Endothelial cell of umbilical vein (primary cell): ENCODE results near the gene ERBIN. TPM values are rescaled to one million over a fixed set of nuclear protein-coding genes. Genes with fewer than 3 reads are reported as not detected.

ENCODE experiments used
- BruUV-seq: library from RNA; stranded (reverse); fragments of 400-500 nt; replicated peaks from 2 replicates; lab custom pipeline; 2021; lab: Mats Ljungman, UMichigan
- CTCF ChIA-PET: fragments of 300-600, 350-600 bp; sonication (Branson Sonifier 250); formaldehyde crosslinking; loops from one replicate; lab custom pipeline; 2021; ENCODE audit warnings: antibody characterized with exemption, inconsistent platforms; lab: Charles Lee
- POLR2A ChIA-PET: fragments of 300-600, 350-600 bp; sonication (Branson Sonifier 250); formaldehyde crosslinking; loops from one replicate; lab custom pipeline; 2021; ENCODE audit warnings: antibody characterized with exemption, inconsistent platforms; lab: Charles Lee
- DNase-seq: peaks from one replicate; pipeline ENCODE4 v3.0.0-alpha.2; 2011; ENCODE audit warnings: low read depth, low spot score
- FAIRE-seq: peaks from 2 replicates; lab custom pipeline; 2011; peaks lifted over from hg19 to GRCh38; lab: Jason Lieb, UNC
- H2AFZ ChIP-seq: 2 replicates; pipeline ENCODE4 v1.6.0; 2012; ENCODE audit warnings: low read depth, low read length, control low read depth, inconsistent platforms
- H3K27ac ChIP-seq: 2 replicates; pipeline ENCODE4 v1.5.1; 2011; ENCODE audit warnings: low read depth, mild to moderate bottlenecking, control low read depth, low read length, moderate library complexity; ENCODE audit not compliant: insufficient read depth
- H3K27me3 ChIP-seq, 2 experiments: 2 replicates each; pipeline versions ENCODE4 v1.6.0 to v1.6.1; 2011; ENCODE audit warnings: low read length in 2 of 2, mixed read lengths in 1 of 2; ENCODE audit not compliant: control insufficient read depth in 2 of 2, insufficient read depth in 2 of 2
- H3K36me3 ChIP-seq, 2 experiments: 2 replicates in 1 of 2; 3 replicates in 1 of 2; pipeline ENCODE4 v1.5.1; 2011; ENCODE audit warnings: low read length in 2 of 2, mild to moderate bottlenecking in 1 of 2, moderate library complexity in 1 of 2; ENCODE audit not compliant: control insufficient read depth in 2 of 2, insufficient read depth in 2 of 2; ENCODE audit errors: extremely low read depth in 1 of 2
- H3K4me1 ChIP-seq: 3 replicates; pipeline ENCODE4 v1.5.1; 2011; ENCODE audit warnings: mild to moderate bottlenecking, low read length; ENCODE audit not compliant: control insufficient read depth, insufficient read depth; ENCODE audit errors: extremely low read depth
- H3K4me2 ChIP-seq: 2 replicates; pipeline ENCODE4 v1.6.1; 2011; ENCODE audit warnings: low read length, control low read depth, mixed read lengths; ENCODE audit not compliant: insufficient read depth
- H3K4me3 ChIP-seq, 3 experiments: fragments of 200-600 bp in 1 of 3; sonication (generic), shearing (Covaris generic) in 1 of 3; replicated peaks in 1 of 3; 2 replicates each; pipeline ENCODE4 v1.5.1; 2011 to 2016; ENCODE audit warnings: control low read depth in 3 of 3, low read length in 3 of 3, mild to moderate bottlenecking in 2 of 3, inconsistent platforms in 1 of 3, low read depth in 1 of 3, moderate library complexity in 1 of 3; ENCODE audit not compliant: insufficient read depth in 1 of 3
- H3K79me2 ChIP-seq: 2 replicates; pipeline ENCODE4 v1.6.0; 2012; ENCODE audit warnings: low read length, inconsistent platforms; ENCODE audit not compliant: control insufficient read depth, insufficient read depth
- H3K9ac ChIP-seq: replicated peaks from 2 replicates; pipeline ENCODE3; 2011; ENCODE audit warnings: low read length, control low read depth; ENCODE audit not compliant: insufficient read depth; ENCODE audit errors: extremely low read depth
- H3K9me1 ChIP-seq: replicated peaks from 3 replicates; pipeline ENCODE4 v1.6.0; 2011; ENCODE audit warnings: mild to moderate bottlenecking, low read length; ENCODE audit not compliant: control insufficient read depth, insufficient read depth; ENCODE audit errors: extremely low read depth
- H3K9me3 ChIP-seq: replicated peaks from 2 replicates; pipeline ENCODE4 v1.5.1; 2012; ENCODE audit warnings: low read length, inconsistent platforms; ENCODE audit not compliant: control insufficient read depth, insufficient read depth
- H4K20me1 ChIP-seq: replicated peaks from 2 replicates; pipeline ENCODE3; 2011; ENCODE audit warnings: mild to moderate bottlenecking, low read length; ENCODE audit not compliant: control insufficient read depth, insufficient read depth; ENCODE audit errors: extremely low read depth
- CTCF ChIP-seq, 2 donors: IDR thresholded peaks; 1 replicate in 1 of 2; 2 replicates in 1 of 2; pipeline ENCODE4 v1.5.1; 2011; ENCODE audit warnings: low read length in 2 of 2, mild to moderate bottlenecking in 2 of 2, moderate library complexity in 2 of 2, control low read depth in 1 of 2, inconsistent platforms in 1 of 2, low read depth in 1 of 2; ENCODE audit not compliant: insufficient read depth in 1 of 2; ENCODE audit errors: extremely low read depth in 1 of 2
- EZH2 ChIP-seq: IDR thresholded peaks from 2 replicates; pipeline ENCODE4 v1.6.1; 2012; ENCODE audit warnings: borderline replicate concordance, low read depth, mild to moderate bottlenecking, moderate library complexity, low read length, inconsistent platforms; ENCODE audit not compliant: severe bottlenecking
- FOS ChIP-seq: IDR thresholded peaks from 2 replicates; pipeline ENCODE4 v1.6.1; 2011; ENCODE audit warnings: mild to moderate bottlenecking, low read length, moderate library complexity, borderline replicate concordance; ENCODE audit not compliant: insufficient read depth
- GATA2 ChIP-seq: IDR thresholded peaks from 2 replicates; pipeline ENCODE4 v1.7.0; 2011; ENCODE audit warnings: low read depth, mild to moderate bottlenecking, moderate library complexity, mixed read lengths, low read length; ENCODE audit not compliant: insufficient read length, insufficient read depth
- JUN ChIP-seq: IDR thresholded peaks from 2 replicates; pipeline ENCODE4 v1.6.1; 2011; ENCODE audit warnings: borderline replicate concordance, low read depth; ENCODE audit not compliant: insufficient read length, insufficient read depth
- MAX ChIP-seq: IDR thresholded peaks from 2 replicates; pipeline ENCODE4 v1.6.1; 2011; ENCODE audit not compliant: insufficient read depth, insufficient read length
- MYC ChIP-seq: IDR thresholded peaks from one replicate; pipeline ENCODE4 v1.6.1; 2011; ENCODE audit warnings: mild to moderate bottlenecking, low read depth, low read length
- POLR2A ChIP-seq: IDR thresholded peaks from 2 replicates; pipeline ENCODE4 v1.6.1; 2012; ENCODE audit warnings: low read depth, mild to moderate bottlenecking, control low read depth, low read length
- POLR2AphosphoS5 ChIP-seq: IDR thresholded peaks from 2 replicates; pipeline ENCODE4 v1.6.1; 2012; ENCODE audit warnings: low read depth, mild to moderate bottlenecking, control low read depth, low read length, moderate library complexity; ENCODE audit not compliant: insufficient read depth
- dilution Hi-C: fragments of 300-500 bp; cut with MboI; formaldehyde crosslinking; loops from one replicate; pipeline ENCODE4 v1.15.0; 2019; ENCODE audit warnings: low sequenced_read_pairs; ENCODE audit not compliant: extremely low pct_ligation_motif_present
- intact Hi-C: fragments of 100-400 bp; cut with micrococcal nuclease; formaldehyde crosslinking; loops from one replicate; pipeline ENCODE4 v1.10.0; 2022
- polyA plus RNA-seq, 4 experiments: library from polyadenylated mRNA; depleted of rRNA in 3 of 4; stranded (reverse) in 3 of 4; unstranded in 1 of 4; fragments of >200 nt; gene quantifications; 2 replicates each; pipeline versions ENCODE4 v1.2.1 to v1.2.3, GENCODE V29; 2011 to 2012; ENCODE audit warnings: missing spikeins in 1 of 4
- total RNA-seq: library from RNA; stranded (reverse); gene quantifications from 2 replicates; pipeline ENCODE4 v1.2.3, GENCODE V29; 2021

ERBIN gene
- total and polyA plus RNA-seq, 2 donors (not counting 3 experiments of a cell fraction or from before 2014, with no cell fraction given), result 8.1 to 55.6 TPM

GRCh38 chr5:66039296-66039695, 112.9 kb downstream of the ERBIN start:
- Histone ChIP-seq H3K9me3 (no peaks in the 10 kb centered on the region), H3K36me3 (peaks cover 5 to 6% of the 10 kb centered on the region in 2 experiments), H3K27me3 (no peaks in the 10 kb centered on the region), H2AFZ (no peak overlapping the region), H3K4me1 (no peaks in the 10 kb centered on the region), H3K79me2 (no peaks in the 10 kb centered on the region), H3K9ac (no peak overlapping the region), H3K9me1 (no peaks in the 10 kb centered on the region), H3K27ac (no peak overlapping the region), H4K20me1 (no peaks in the 10 kb centered on the region), H3K4me3 (no peak overlapping the region), H3K4me2 (no peak overlapping the region)
- ChIA-PET POLR2A (no interaction called here), CTCF (interaction anchor here (0.9 to 1.9 kb wide), 3 partner anchors 8 to 108 kb away, joined by 3 to 6 read pairs (median 3); no protein-coding TSS in a partner anchor)
- no peak for FAIRE-seq
- dilution Hi-C loops (no loop called here), intact Hi-C loops (no loop called here)
- BruUV-seq, result no TSS peak
- TF ChIP-seq FOS (no peak), GATA2 (no peak), POLR2A (no peak), JUN (no peak), EZH2 (no peak), MYC (no peak), CTCF (IDR thresholded peaks at IDR 0.05; ENCODE audit: extremely low read depth in 1 of 2, insufficient read depth in 1 of 2, low read depth in 1 of 2, low read length in 2 of 2) (no peak), POLR2AphosphoS5 (no peak), MAX (no peak)
- no peak for DNase-seq
